Activated CD4-positive, alpha-beta T cell treated with anti-CD3 and anti-CD28 coated beads, Interleukin-2, amount 10 ng/mL, durations not matched to agents 7 days and 5 days (primary cell): ENCODE data around the gene TANC1. TPM values are rescaled to one million over a fixed set of nuclear protein-coding genes. Genes with fewer than 3 reads are reported as not detected.
"Not testable (repeated sequence)": the region's sequence is repeated elsewhere in the genome, so short reads cannot be mapped to it uniquely, and the experiment has no call there.

Experiments
- CTCF ChIA-PET: fragments of 350-600 bp; sonication (Branson Sonifier 250); formaldehyde crosslinking; loops from one replicate; lab custom pipeline; 2021; ENCODE audit warnings: antibody characterized with exemption; lab: Charles Lee
- POLR2A ChIA-PET: fragments of 350-600 bp; sonication (Branson Sonifier 250); formaldehyde crosslinking; loops from one replicate; lab custom pipeline; 2021; ENCODE audit warnings: antibody characterized with exemption; lab: Charles Lee
- DNase-seq: peaks from one replicate; pipeline ENCODE4 v3.0.0-alpha.2; 2020
- H3K27ac Mint-ChIP-seq: one replicate; pipeline ENCODE4 v1.8.0; 2021; ENCODE audit warnings: mild to moderate bottlenecking, moderate library complexity, mixed read lengths
- H3K27me3 Mint-ChIP-seq: one replicate; pipeline ENCODE4 v1.8.0; 2021; ENCODE audit warnings: mixed read lengths
- H3K36me3 Mint-ChIP-seq: one replicate; pipeline ENCODE4 v1.8.0; 2021; ENCODE audit warnings: low read depth, mixed read lengths
- H3K4me1 Mint-ChIP-seq: one replicate; pipeline ENCODE4 v1.8.0; 2021; ENCODE audit warnings: mixed read lengths
- H3K4me3 Mint-ChIP-seq: one replicate; pipeline ENCODE4 v1.8.0; 2021; ENCODE audit warnings: mild to moderate bottlenecking, moderate library complexity, mixed read lengths
- H3K9me3 Mint-ChIP-seq: one replicate; pipeline ENCODE4 v1.8.0; 2021; ENCODE audit warnings: mixed read lengths
- total RNA-seq, 2 experiments: library from RNA; stranded (reverse); gene quantifications; one replicate each; pipeline ENCODE4 v1.2.3, GENCODE V29; 2021

The TANC1 gene
- total RNA-seq, 2 experiments from 2014 or later, result 0.32 to 0.52 TPM

- no peak overlapping the region for H3K4me3 Mint-ChIP-seq
- H3K27ac Mint-ChIP-seq, result no peak overlapping the region
- DNase-seq, result no peak
- CTCF ChIA-PET, result no interaction called here
- POLR2A ChIA-PET, result no interaction called here
- H3K36me3 Mint-ChIP-seq, result no peaks in the 10 kb centered on the region
- no peaks in the 10 kb centered on the region for H3K9me3 Mint-ChIP-seq
- H3K27me3 Mint-ChIP-seq, result no peaks in the 10 kb centered on the region
- H3K4me1 Mint-ChIP-seq, result no peaks in the 10 kb centered on the region
These were observed 61.5 kb downstream of the TANC1 start for GRCh38 chr2:159029936-159030335.

- Mint-ChIP-seq H3K36me3 (no peaks in the 10 kb centered on the region), H3K4me3 (no peak overlapping the region), H3K4me1 (no peaks in the 10 kb centered on the region), H3K27me3 (no peaks in the 10 kb centered on the region), H3K9me3 (no peaks in the 10 kb centered on the region), H3K27ac (no peak overlapping the region)
- POLR2A ChIA-PET, result no interaction called here
- no peak for DNase-seq
- CTCF ChIA-PET, result interaction anchor here (0.6 kb wide), 1 partner anchor 51 kb away, joined by 3 read pairs; no protein-coding TSS in a partner anchor
These were observed 62.4 kb downstream of the TANC1 start for GRCh38 chr2:159030674-159031380.

- Mint-ChIP-seq H3K9me3 (no peaks in the 10 kb centered on the region), H3K27me3 (no peaks in the 10 kb centered on the region), H3K4me1 (no peaks in the 10 kb centered on the region), H3K4me3 (no peak overlapping the region), H3K27ac (no peak overlapping the region), H3K36me3 (no peaks in the 10 kb centered on the region)
- ChIA-PET CTCF (interaction anchor here (0.6 to 1.3 kb wide), 2 partner anchors 40 to 89 kb away, joined by 3 to 4 read pairs; no protein-coding TSS in a partner anchor), POLR2A (no interaction called here)
- no peak for DNase-seq
These were observed 63.7 kb downstream of the TANC1 start for GRCh38 chr2:159032146-159032545.

- H3K27ac Mint-ChIP-seq, result no peak overlapping the region
- no peaks in the 10 kb centered on the region for H3K36me3 Mint-ChIP-seq
- ChIA-PET POLR2A (no interaction called here), CTCF (interaction anchor here (0.6 to 1.3 kb wide), 2 partner anchors 40 to 88 kb away, joined by 3 to 4 read pairs; no protein-coding TSS in a partner anchor)
- no peaks in the 10 kb centered on the region for H3K4me1 Mint-ChIP-seq
- no peak for DNase-seq
- no peaks in the 10 kb centered on the region for H3K9me3 Mint-ChIP-seq
- H3K4me3 Mint-ChIP-seq, result no peak overlapping the region
- H3K27me3 Mint-ChIP-seq, result no peaks in the 10 kb centered on the region
These were observed 64.1 kb downstream of the TANC1 start for GRCh38 chr2:159032580-159032979.

- no peaks in the 10 kb centered on the region for H3K36me3 Mint-ChIP-seq
- H3K27ac Mint-ChIP-seq, result no peak overlapping the region
- no peaks in the 10 kb centered on the region for H3K9me3 Mint-ChIP-seq
- ChIA-PET CTCF (no interaction called here), POLR2A (no interaction called here)
- H3K4me3 Mint-ChIP-seq, result no peak overlapping the region
- no peak for DNase-seq
- peaks cover 3% of the 10 kb centered on the region for H3K27me3 Mint-ChIP-seq
- H3K4me1 Mint-ChIP-seq, result no peaks in the 10 kb centered on the region
These were observed 66.3 kb downstream of the TANC1 start for GRCh38 chr2:159034713-159035112.

GRCh38 chr2:159035790-159036411 is 67.5 kb downstream of the TANC1 start:
- peak; percentile 24 for DNase-seq
- Mint-ChIP-seq H3K27me3 (peaks cover 3% of the 10 kb centered on the region), H3K4me1 (no peaks in the 10 kb centered on the region), H3K9me3 (no peaks in the 10 kb centered on the region), H3K36me3 (no peaks in the 10 kb centered on the region), H3K4me3 (no peak overlapping the region), H3K27ac (no peak overlapping the region)
- ChIA-PET CTCF (no interaction called here), POLR2A (no interaction called here)

- H3K4me1 Mint-ChIP-seq, CTCF ChIA-PET, H3K27ac Mint-ChIP-seq: not testable (repeated sequence)
These were observed 68.0 kb downstream of the TANC1 start for GRCh38 chr2:159036461-159036860.

GRCh38 chr2:159041328-159041727 is 72.9 kb downstream of the TANC1 start:
- H3K9me3 Mint-ChIP-seq, POLR2A ChIA-PET, H3K36me3 Mint-ChIP-seq, DNase-seq, H3K4me3 Mint-ChIP-seq, H3K27me3 Mint-ChIP-seq, H3K4me1 Mint-ChIP-seq, H3K27ac Mint-ChIP-seq: not testable (repeated sequence)
- CTCF ChIA-PET, result interaction anchor here (0.6 kb wide), 1 partner anchor 489 kb away, joined by 3 read pairs; no protein-coding TSS in a partner anchor

More at GRCh38 chr2:159036461-159036860, 68.0 kb downstream of the TANC1 start:
- H3K36me3 Mint-ChIP-seq, H3K4me3 Mint-ChIP-seq, POLR2A ChIA-PET, H3K27me3 Mint-ChIP-seq, H3K9me3 Mint-ChIP-seq, DNase-seq: not testable (repeated sequence)

GRCh38 chr2:159042115-159042850 is 73.8 kb downstream of the TANC1 start:
- peaks cover 2% of the 10 kb centered on the region for H3K9me3 Mint-ChIP-seq
- H3K27ac Mint-ChIP-seq, result no peak overlapping the region
- no peak overlapping the region for H3K4me3 Mint-ChIP-seq
- CTCF ChIA-PET, result no interaction called here
- POLR2A ChIA-PET, result no interaction called here
- peaks cover 3% of the 10 kb centered on the region for H3K27me3 Mint-ChIP-seq
- no peak for DNase-seq
- no peaks in the 10 kb centered on the region for H3K4me1 Mint-ChIP-seq
- H3K36me3 Mint-ChIP-seq, result no peaks in the 10 kb centered on the region

- Mint-ChIP-seq H3K4me1 (no peaks in the 10 kb centered on the region), H3K9me3 (peaks cover 2% of the 10 kb centered on the region), H3K27ac (no peak overlapping the region), H3K4me3 (no peak overlapping the region), H3K36me3 (no peaks in the 10 kb centered on the region), H3K27me3 (no peaks in the 10 kb centered on the region)
- no peak for DNase-seq
- ChIA-PET POLR2A (no interaction called here), CTCF (no interaction called here)
These were observed 75.3 kb downstream of the TANC1 start for GRCh38 chr2:159043710-159044109.

- Mint-ChIP-seq H3K36me3 (no peaks in the 10 kb centered on the region), H3K4me3 (no peak overlapping the region), H3K9me3 (peaks cover 2% of the 10 kb centered on the region), H3K4me1 (no peaks in the 10 kb centered on the region), H3K27ac (no peak overlapping the region), H3K27me3 (no peaks in the 10 kb centered on the region)
- ChIA-PET POLR2A (no interaction called here), CTCF (interaction anchor here (1.1 kb wide), 1 partner anchor 152 kb away, joined by 3 read pairs; no protein-coding TSS in a partner anchor)
- no peak for DNase-seq
These were observed 76.4 kb downstream of the TANC1 start for GRCh38 chr2:159044804-159045286.

- Mint-ChIP-seq H3K27ac (no peak overlapping the region), H3K27me3 (no peaks in the 10 kb centered on the region), H3K4me3 (no peak overlapping the region), H3K9me3 (peaks cover 2% of the 10 kb centered on the region), H3K4me1 (no peaks in the 10 kb centered on the region), H3K36me3 (no peaks in the 10 kb centered on the region)
- POLR2A ChIA-PET, result no interaction called here
- CTCF ChIA-PET, result no interaction called here
- no peak for DNase-seq
These were observed 77.4 kb downstream of the TANC1 start for GRCh38 chr2:159045545-159046454.
